ENCODE data around the gene SHC3. TPM values are rescaled to one million over a fixed set of nuclear protein-coding genes. Genes with fewer than 3 reads are reported as not detected.

Gene SHC3
- total RNA-seq, 1 experiment from 2014 or later: 0.66 TPM

GRCh38 chr9:89037891-89038290 is 140.7 kb downstream of the SHC3 start:
- H3K4me3 ChIP-seq (ENCODE audit: low read length): no peak overlapping the region
- intact Hi-C loops (cut with micrococcal nuclease): no loop called here
- no peaks in the 10 kb centered on the region for H4K20me1 ChIP-seq (ENCODE audit: low read length)
- no peak overlapping the region for H3K4me2 ChIP-seq (ENCODE audit: low read length)
- no peak overlapping the region for H3K9ac ChIP-seq (ENCODE audit: low read length)
- ATAC-seq (no peak), DNase-seq (no peak)
- no peaks in the 10 kb centered on the region for H3K27me3 ChIP-seq (ENCODE audit: low read length)
- ChIA-PET POLR2A (ENCODE audit: unreplicated experiment) (no interaction called here), CTCF (no interaction called here)
- TF ChIP-seq CTCF (conservative IDR thresholded peaks at IDR 0.05; ENCODE audit: low read depth, low read length) (no peak), EZH2 (IDR thresholded peaks at IDR 0.05; ENCODE audit: low read length, unreplicated experiment) (no peak), EZH2phosphoT487 (IDR thresholded peaks at IDR 0.05; ENCODE audit: borderline replicate concordance, low read length) (no peak)
- H3K4me1 ChIP-seq (ENCODE audit: insufficient read depth, low read length): no peaks in the 10 kb centered on the region
- H3K9me2 ChIP-seq (replicated peaks; ENCODE audit: low read length): no peaks in the 10 kb centered on the region
- no peaks in the 10 kb centered on the region for H3K36me3 ChIP-seq (ENCODE audit: low read depth, low read length)
- H2AFZ ChIP-seq (ENCODE audit: low read length): no peak overlapping the region
- H3K27ac ChIP-seq (ENCODE audit: low read length): no peak overlapping the region
- no peaks in the 10 kb centered on the region for H3K79me2 ChIP-seq (ENCODE audit: low read length)
- BruUV-seq (replicated peaks): no TSS peak
- no peaks in the 10 kb centered on the region for H3K9me3 ChIP-seq (ENCODE audit: low read length)
- H3F3A ChIP-seq (ENCODE audit: low read length, unreplicated experiment): no peaks in the 10 kb centered on the region

GRCh38 chr9:89037346-89037745 is 141.3 kb downstream of the SHC3 start:
- Histone ChIP-seq H3K9ac (ENCODE audit: low read length) (no peak overlapping the region), H3K9me2 (replicated peaks; ENCODE audit: low read length) (no peaks in the 10 kb centered on the region), H3K4me1 (ENCODE audit: insufficient read depth, low read length) (no peaks in the 10 kb centered on the region), H3K27me3 (ENCODE audit: low read length) (no peaks in the 10 kb centered on the region), H2AFZ (ENCODE audit: low read length) (no peak overlapping the region), H3K4me2 (ENCODE audit: low read length) (no peak overlapping the region), H3K79me2 (ENCODE audit: low read length) (no peaks in the 10 kb centered on the region), H3F3A (ENCODE audit: low read length, unreplicated experiment) (no peaks in the 10 kb centered on the region), H3K9me3 (ENCODE audit: low read length) (no peaks in the 10 kb centered on the region), H3K4me3 (ENCODE audit: low read length) (no peak overlapping the region), H4K20me1 (ENCODE audit: low read length) (no peaks in the 10 kb centered on the region), H3K27ac (ENCODE audit: low read length) (no peak overlapping the region), H3K36me3 (ENCODE audit: low read depth, low read length) (no peaks in the 10 kb centered on the region)
- CTCF ChIA-PET: no interaction called here
- intact Hi-C loops (cut with micrococcal nuclease): no loop called here
- TF ChIP-seq EZH2 (IDR thresholded peaks at IDR 0.05; ENCODE audit: low read length, unreplicated experiment): no peak
- TF ChIP-seq CTCF (conservative IDR thresholded peaks at IDR 0.05; ENCODE audit: low read depth, low read length): no peak
- no peak for TF ChIP-seq EZH2phosphoT487 (IDR thresholded peaks at IDR 0.05; ENCODE audit: borderline replicate concordance, low read length)
- POLR2A ChIA-PET (ENCODE audit: unreplicated experiment): no interaction called here
- no TSS peak for BruUV-seq (replicated peaks)
- no peak for DNase-seq
- ATAC-seq: no peak

DNA sequence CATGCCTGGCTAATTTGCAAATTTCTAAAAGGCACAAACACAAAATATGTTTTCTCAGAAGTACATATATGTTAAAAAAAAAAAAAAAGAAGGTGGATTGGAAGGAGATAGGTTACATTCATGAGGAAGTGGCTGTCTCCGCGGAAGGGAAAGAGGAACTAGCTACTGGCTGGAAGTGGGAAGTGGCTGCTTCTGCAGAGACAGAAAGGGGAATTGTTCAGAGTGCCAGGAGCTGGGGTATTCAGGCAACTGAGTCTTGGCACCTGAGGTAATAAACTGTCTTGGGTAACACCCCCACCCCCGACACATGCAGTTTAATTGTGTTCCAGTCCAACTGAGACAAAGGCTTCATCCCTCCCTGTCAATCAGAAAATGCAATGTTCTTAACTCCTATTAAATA is 141.7 kb downstream of the SHC3 start:
- CTCF ChIA-PET: no interaction called here
- H3K9ac ChIP-seq (ENCODE audit: low read length): no peak overlapping the region
- POLR2A ChIA-PET (ENCODE audit: unreplicated experiment): no interaction called here
- ATAC-seq (no peak), DNase-seq (no peak)
- H3K79me2 ChIP-seq (ENCODE audit: low read length): no peaks in the 10 kb centered on the region
- H3K9me3 ChIP-seq (ENCODE audit: low read length): no peaks in the 10 kb centered on the region
- intact Hi-C loops (cut with micrococcal nuclease): no loop called here
- H2AFZ ChIP-seq (ENCODE audit: low read length): no peak overlapping the region
- no peak for TF ChIP-seq EZH2phosphoT487 (IDR thresholded peaks at IDR 0.05; ENCODE audit: borderline replicate concordance, low read length)
- no peak for TF ChIP-seq CTCF (conservative IDR thresholded peaks at IDR 0.05; ENCODE audit: low read depth, low read length)
- TF ChIP-seq EZH2 (IDR thresholded peaks at IDR 0.05; ENCODE audit: low read length, unreplicated experiment): no peak
- no peak overlapping the region for H3K4me2 ChIP-seq (ENCODE audit: low read length)
- no peaks in the 10 kb centered on the region for H4K20me1 ChIP-seq (ENCODE audit: low read length)
- H3F3A ChIP-seq (ENCODE audit: low read length, unreplicated experiment): no peaks in the 10 kb centered on the region
- BruUV-seq (replicated peaks): no TSS peak
- no peaks in the 10 kb centered on the region for H3K9me2 ChIP-seq (replicated peaks; ENCODE audit: low read length)
- H3K36me3 ChIP-seq (ENCODE audit: low read depth, low read length): no peaks in the 10 kb centered on the region
- H3K27me3 ChIP-seq (ENCODE audit: low read length): no peaks in the 10 kb centered on the region
- H3K4me3 ChIP-seq (ENCODE audit: low read length): no peak overlapping the region
- H3K4me1 ChIP-seq (ENCODE audit: insufficient read depth, low read length): no peaks in the 10 kb centered on the region
- no peak overlapping the region for H3K27ac ChIP-seq (ENCODE audit: low read length)
